ENCODE measurements around the gene BNIP3. TPM values are rescaled to one million over a fixed set of nuclear protein-coding genes. Genes with fewer than 3 reads are reported as not detected.

The BNIP3 gene
- total and polyA plus RNA-seq, 2 of the 8 experiments (the other 6 are each of a cell fraction or from before 2014, with no cell fraction given): 25.8 to 58.9 TPM

DNA sequence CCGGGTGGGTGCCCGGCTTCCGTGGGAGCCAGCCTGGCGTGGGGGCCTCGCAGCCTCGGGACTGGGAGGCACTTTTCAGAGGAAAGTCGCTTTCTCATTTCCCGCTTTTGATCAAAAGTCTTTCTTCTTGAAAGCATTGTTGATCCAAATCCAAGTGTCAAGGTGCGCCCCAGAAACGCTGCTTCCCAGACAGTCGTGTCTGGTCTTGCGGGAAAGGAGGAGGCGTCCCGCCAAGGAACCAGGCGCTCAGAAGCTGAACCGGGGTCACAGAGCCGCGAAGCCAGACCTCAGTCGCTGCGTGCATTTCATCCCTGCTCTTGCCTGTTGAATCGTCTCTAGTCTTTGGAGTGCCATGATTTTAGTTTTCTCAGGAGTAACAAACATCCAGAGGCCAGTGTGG lies 1.1 kb upstream of the BNIP3 start (continued):
- TF ChIP-seq, protein P1, sequence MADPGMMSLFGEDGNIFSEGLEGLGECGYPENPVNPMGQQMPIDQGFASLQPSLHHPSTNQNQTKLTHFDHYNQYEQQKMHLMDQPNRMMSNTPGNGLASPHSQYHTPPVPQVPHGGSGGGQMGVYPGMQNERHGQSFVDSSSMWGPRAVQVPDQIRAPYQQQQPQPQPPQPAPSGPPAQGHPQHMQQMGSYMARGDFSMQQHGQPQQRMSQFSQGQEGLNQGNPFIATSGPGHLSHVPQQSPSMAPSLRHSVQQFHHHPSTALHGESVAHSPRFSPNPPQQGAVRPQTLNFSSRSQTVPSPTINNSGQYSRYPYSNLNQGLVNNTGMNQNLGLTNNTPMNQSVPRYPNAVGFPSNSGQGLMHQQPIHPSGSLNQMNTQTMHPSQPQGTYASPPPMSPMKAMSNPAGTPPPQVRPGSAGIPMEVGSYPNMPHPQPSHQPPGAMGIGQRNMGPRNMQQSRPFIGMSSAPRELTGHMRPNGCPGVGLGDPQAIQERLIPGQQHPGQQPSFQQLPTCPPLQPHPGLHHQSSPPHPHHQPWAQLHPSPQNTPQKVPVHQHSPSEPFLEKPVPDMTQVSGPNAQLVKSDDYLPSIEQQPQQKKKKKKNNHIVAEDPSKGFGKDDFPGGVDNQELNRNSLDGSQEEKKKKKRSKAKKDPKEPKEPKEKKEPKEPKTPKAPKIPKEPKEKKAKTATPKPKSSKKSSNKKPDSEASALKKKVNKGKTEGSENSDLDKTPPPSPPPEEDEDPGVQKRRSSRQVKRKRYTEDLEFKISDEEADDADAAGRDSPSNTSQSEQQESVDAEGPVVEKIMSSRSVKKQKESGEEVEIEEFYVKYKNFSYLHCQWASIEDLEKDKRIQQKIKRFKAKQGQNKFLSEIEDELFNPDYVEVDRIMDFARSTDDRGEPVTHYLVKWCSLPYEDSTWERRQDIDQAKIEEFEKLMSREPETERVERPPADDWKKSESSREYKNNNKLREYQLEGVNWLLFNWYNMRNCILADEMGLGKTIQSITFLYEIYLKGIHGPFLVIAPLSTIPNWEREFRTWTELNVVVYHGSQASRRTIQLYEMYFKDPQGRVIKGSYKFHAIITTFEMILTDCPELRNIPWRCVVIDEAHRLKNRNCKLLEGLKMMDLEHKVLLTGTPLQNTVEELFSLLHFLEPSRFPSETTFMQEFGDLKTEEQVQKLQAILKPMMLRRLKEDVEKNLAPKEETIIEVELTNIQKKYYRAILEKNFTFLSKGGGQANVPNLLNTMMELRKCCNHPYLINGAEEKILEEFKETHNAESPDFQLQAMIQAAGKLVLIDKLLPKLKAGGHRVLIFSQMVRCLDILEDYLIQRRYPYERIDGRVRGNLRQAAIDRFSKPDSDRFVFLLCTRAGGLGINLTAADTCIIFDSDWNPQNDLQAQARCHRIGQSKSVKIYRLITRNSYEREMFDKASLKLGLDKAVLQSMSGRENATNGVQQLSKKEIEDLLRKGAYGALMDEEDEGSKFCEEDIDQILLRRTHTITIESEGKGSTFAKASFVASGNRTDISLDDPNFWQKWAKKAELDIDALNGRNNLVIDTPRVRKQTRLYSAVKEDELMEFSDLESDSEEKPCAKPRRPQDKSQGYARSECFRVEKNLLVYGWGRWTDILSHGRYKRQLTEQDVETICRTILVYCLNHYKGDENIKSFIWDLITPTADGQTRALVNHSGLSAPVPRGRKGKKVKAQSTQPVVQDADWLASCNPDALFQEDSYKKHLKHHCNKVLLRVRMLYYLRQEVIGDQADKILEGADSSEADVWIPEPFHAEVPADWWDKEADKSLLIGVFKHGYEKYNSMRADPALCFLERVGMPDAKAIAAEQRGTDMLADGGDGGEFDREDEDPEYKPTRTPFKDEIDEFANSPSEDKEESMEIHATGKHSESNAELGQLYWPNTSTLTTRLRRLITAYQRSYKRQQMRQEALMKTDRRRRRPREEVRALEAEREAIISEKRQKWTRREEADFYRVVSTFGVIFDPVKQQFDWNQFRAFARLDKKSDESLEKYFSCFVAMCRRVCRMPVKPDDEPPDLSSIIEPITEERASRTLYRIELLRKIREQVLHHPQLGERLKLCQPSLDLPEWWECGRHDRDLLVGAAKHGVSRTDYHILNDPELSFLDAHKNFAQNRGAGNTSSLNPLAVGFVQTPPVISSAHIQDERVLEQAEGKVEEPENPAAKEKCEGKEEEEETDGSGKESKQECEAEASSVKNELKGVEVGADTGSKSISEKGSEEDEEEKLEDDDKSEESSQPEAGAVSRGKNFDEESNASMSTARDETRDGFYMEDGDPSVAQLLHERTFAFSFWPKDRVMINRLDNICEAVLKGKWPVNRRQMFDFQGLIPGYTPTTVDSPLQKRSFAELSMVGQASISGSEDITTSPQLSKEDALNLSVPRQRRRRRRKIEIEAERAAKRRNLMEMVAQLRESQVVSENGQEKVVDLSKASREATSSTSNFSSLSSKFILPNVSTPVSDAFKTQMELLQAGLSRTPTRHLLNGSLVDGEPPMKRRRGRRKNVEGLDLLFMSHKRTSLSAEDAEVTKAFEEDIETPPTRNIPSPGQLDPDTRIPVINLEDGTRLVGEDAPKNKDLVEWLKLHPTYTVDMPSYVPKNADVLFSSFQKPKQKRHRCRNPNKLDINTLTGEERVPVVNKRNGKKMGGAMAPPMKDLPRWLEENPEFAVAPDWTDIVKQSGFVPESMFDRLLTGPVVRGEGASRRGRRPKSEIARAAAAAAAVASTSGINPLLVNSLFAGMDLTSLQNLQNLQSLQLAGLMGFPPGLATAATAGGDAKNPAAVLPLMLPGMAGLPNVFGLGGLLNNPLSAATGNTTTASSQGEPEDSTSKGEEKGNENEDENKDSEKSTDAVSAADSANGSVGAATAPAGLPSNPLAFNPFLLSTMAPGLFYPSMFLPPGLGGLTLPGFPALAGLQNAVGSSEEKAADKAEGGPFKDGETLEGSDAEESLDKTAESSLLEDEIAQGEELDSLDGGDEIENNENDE (IDR thresholded peaks at IDR 0.05; ENCODE audit: insufficient replicate concordance, low read length): no peak
- TF ChIP-seq YY1 (IDR thresholded peaks at IDR 0.05; ENCODE audit: low read depth, low read length) (no peak), POLR2A (IDR thresholded peaks at IDR 0.05; ENCODE audit: control extremely low read depth in 1 of 2, low read depth in 2 of 2, low read length in 2 of 2) (no peak), CBX8 (IDR thresholded peaks at IDR 0.05; ENCODE audit: borderline replicate concordance, low read depth, low read length) (no peak), SIX5 (IDR thresholded peaks at IDR 0.05; ENCODE audit: low read depth, low read length) (no peak), CBX5 (IDR thresholded peaks at IDR 0.05; ENCODE audit: low read depth, low read length) (no peak), SRF (IDR thresholded peaks at IDR 0.05; ENCODE audit: low read depth, low read length) (no peak)
- TF ChIP-seq, protein P2, sequence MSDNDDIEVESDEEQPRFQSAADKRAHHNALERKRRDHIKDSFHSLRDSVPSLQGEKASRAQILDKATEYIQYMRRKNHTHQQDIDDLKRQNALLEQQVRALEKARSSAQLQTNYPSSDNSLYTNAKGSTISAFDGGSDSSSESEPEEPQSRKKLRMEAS (IDR thresholded peaks at IDR 0.05): no peak
